Choroid plexus epithelial cell (primary cell): ENCODE results near the gene EVL.

ENCODE experiments used
- DNase-seq: peaks from one replicate; pipeline ENCODE4 v3.0.0-alpha.2; 2010; ENCODE audit warnings: low read depth
- H3K4me3 ChIP-seq: 2 replicates; pipeline ENCODE4 v1.5.1; 2011; ENCODE audit warnings: low read depth, mild to moderate bottlenecking, control low read depth, low read length, moderate library complexity
- CTCF ChIP-seq: conservative IDR thresholded peaks from 2 replicates; pipeline ENCODE4 v1.5.1; 2011; ENCODE audit warnings: low read depth, mild to moderate bottlenecking, control low read depth, inconsistent platforms, low read length, moderate library complexity

EVL gene

DNA sequence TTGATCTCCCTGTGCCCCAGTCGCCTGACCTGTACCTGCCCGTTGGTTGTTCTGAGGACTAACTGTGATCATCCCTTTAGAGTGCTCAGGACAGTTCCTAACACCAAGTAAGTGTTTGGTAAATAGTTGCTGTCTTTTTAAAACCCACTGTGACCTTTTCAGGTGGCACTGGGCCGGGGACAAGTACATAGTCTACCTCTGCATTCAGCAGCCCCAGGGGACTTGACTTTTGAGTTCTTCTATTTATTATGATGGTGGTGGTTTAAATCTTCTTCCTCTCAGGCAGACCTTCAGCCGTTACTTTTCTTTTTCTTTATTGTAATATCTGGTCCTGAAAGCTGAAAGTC, 38.8 kb downstream of the EVL start:
- TF ChIP-seq CTCF = no peak
- no peak overlapping the region for H3K4me3 ChIP-seq
- DNase-seq = no peak

GRCh38 chr14:100104523-100105300, 39.5 kb downstream of the EVL start:
- DNase-seq = peak; percentile 79
- H3K4me3 ChIP-seq = no peak overlapping the region
- peak; percentile 31 for TF ChIP-seq CTCF

DNA sequence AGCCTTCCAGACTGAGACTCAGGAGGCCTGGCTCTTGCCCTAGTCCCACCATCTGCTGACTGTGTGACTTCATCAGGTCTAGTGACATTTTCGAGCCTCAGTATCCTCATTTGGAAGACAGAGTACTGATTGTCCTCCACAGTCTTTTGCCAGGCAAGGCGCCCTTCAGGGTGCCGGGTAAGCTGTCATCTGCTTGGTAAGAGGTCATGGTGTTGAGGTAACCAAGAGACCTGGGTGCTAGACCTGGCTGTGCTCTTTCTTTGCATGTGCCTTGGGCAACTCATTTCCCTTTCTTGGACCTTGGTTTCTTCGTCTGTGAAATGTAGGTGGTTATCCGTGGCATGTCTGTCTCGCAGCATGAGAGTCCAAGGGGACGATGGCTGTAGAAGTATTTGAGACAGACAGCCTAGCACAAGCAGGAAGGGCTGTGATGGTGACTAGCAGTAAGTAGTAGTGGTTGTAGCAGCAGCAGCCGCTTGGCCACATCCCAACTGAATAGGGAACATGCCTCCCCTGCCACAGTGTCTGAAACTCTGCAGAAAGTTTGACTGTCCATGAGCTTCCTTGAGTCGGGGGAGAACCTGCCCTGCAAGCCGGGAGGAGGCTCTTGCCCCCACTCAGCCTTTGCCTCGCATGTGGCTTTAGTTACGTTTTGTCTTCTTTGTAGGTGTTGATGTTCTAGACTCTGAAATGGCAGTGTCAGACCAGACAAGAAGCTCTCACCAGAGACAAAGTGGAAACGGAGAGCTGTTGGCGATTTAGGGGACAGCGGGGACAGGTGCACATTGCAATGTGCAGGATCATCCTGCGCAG, 40.3 kb downstream of the EVL start:
- no peak for TF ChIP-seq CTCF
- H3K4me3 ChIP-seq = no peak overlapping the region
- DNase-seq = no peak

DNA sequence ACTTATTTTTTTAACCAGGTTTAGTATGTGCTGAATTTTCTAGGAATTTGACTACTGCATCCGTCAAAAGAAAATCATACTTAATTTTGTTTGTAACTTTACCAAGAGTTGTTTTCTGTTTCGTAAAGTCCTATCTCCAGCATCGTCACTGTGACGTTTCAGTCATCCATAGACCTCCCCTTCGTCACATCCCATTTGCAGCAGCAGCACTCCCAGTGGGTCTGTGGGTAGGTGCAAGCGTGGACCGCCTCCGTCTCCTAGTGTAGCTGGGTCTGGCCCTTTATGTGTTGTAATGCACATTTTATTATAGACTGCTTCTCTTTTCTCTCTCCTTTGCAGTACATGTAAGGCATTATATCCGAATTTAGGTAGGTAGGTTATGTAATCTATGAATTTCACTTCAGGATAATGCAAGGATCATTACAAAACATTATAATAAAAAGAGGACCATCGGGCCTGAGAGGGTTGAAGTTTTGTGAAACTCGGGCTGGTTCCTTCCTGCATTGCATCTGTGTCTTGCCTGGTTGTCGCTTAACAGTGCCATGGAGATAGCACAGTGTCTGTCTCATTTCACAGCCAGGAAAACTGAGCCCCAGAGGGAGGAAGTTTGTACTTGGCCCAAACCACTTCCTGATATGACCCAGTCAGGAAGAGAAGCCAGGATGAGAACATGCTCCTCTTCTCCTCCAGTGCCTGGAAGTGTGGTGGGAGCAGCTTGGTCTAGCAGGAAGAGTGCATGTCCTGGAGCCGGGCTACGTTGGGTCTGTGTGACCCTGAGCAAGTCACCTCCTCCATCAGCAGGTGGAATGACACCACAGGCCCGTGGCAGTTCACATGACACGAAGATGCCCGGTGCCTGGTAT, 41.3 kb downstream of the EVL start:
- H3K4me3 ChIP-seq = no peak overlapping the region
- DNase-seq = no peak
- TF ChIP-seq CTCF = no peak

DNA sequence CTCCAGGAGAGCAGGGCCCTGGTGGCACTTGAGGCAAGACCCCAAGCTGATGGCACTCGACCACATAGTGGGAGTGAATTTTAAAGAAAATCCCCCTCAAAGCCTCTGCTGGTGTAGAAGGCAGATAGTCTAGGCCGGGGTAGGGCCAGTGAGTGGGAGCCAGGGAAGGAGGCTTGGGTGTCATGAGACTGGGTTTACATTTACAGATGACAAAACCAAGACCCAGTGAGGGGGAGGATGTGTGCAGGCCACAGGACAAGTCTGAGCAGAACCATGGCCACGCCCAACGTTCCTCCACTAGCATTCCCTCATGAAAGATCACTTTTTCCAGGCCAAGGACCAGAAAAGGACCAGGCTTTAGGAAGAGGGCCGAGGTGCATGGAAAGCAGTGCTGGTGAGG, 42.0 kb downstream of the EVL start:
- no peak for DNase-seq
- no peak overlapping the region for H3K4me3 ChIP-seq
- TF ChIP-seq CTCF = no peak

GRCh38 chr14:100108042-100108825, 43.0 kb downstream of the EVL start:
- peak; percentile 75 for DNase-seq
- peak; percentile 97 for TF ChIP-seq CTCF
- no peak overlapping the region for H3K4me3 ChIP-seq
